HUDEP-2 (cell line): Measurements from ENCODE around the gene RBM4B.
"Not testable (repeated sequence)": the region's sequence is repeated elsewhere in the genome, so short reads cannot be mapped to it uniquely, and the experiment has no call there.

Experiments used
- DNase-seq, 76 experiments: peaks; one replicate each; lab custom pipeline; 2025; ENCODE audit not compliant: unreplicated experiment in 76 of 76; lab: John Stamatoyannopoulos, UW

The RBM4B gene

GRCh38 chr11:66677599-66678375 is at the start of gene RBM4B:
RBM4B (minus strand) TSS chr11:66677887; CDS start chr11:66677079, 808 bp downstream.
- DNase-seq = peak in 74 of 76 experiments; percentile 33 to 94 (median 84)

- DNase-seq = no peak
Measured at GRCh38 chr11:66725647-66726046, 48.0 kb upstream of the RBM4B start.

GRCh38 chr11:66725114-66725513 is 47.4 kb upstream of the RBM4B start:
- no peak for DNase-seq

- not testable (repeated sequence) for DNase-seq
Measured at GRCh38 chr11:66724167-66724566, 46.5 kb upstream of the RBM4B start.

GRCh38 chr11:66723693-66724092 is 46.0 kb upstream of the RBM4B start:
- DNase-seq = no peak

- no peak for DNase-seq
Measured at GRCh38 chr11:66722745-66723651, 45.3 kb upstream of the RBM4B start.

- no peak for DNase-seq
Measured at GRCh38 chr11:66721939-66722338, 44.3 kb upstream of the RBM4B start.

GRCh38 chr11:66720899-66721470 is 43.3 kb upstream of the RBM4B start:
- no peak for DNase-seq

GRCh38 chr11:66720223-66720898 is 42.7 kb upstream of the RBM4B start:
- peak in 21 of 76 experiments; percentile 3 to 55 (median 14) for DNase-seq

GRCh38 chr11:66719111-66719872 is 41.6 kb upstream of the RBM4B start:
- no peak for DNase-seq

GRCh38 chr11:66718320-66718971 is 40.8 kb upstream of the RBM4B start:
- no peak for DNase-seq

- DNase-seq = no peak
Measured at GRCh38 chr11:66717925-66718319, 40.2 kb upstream of the RBM4B start.

- no peak for DNase-seq
Measured at GRCh38 chr11:66716996-66717395, 39.3 kb upstream of the RBM4B start.

GRCh38 chr11:66715346-66716085 is 37.8 kb upstream of the RBM4B start:
- DNase-seq = no peak

GRCh38 chr11:66713746-66714480 is 36.2 kb upstream of the RBM4B start:
- no peak for DNase-seq

- DNase-seq = no peak
Measured at GRCh38 chr11:66710384-66710930, 32.8 kb upstream of the RBM4B start.

- DNase-seq = no peak
Measured at GRCh38 chr11:66708701-66709100, 31.0 kb upstream of the RBM4B start.

- no peak for DNase-seq
Measured at GRCh38 chr11:66708094-66708493, 30.4 kb upstream of the RBM4B start.
